Measurements from ENCODE around the gene PDX1.

PDX1 gene

DNA sequence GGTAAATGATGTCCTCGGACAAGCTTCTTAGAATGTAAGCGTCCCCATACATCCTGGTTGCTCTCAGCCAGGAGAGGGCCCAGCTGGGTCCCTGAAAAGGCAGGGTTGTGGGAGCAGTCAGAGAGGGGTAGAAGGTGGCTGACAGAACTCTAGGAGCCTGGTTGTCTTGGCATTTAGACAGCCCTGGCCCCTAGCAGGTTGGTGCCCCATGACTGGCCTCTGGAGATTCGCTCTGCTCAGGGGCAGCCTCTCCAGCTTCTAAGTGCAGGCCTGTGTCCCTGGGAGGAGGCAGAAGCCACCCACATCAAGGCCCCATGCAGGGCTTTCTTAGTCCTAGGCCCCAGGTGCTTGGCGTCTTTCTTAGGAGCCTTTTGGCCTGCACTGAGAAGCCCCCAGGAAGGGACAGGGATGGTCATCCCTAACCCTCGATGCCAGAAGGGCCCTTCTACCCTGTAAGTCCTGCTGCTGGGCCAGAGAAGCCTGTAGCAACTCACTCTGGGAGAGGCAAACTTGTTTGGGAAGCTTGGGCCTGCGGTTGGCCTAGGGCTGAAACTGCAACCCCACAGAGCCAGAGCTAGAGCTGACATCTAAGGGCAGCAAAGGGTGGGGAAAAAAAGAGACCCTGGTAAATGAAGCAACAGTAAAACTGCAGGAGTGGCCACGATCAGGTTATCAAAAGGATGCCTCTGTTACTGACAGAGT is 52.1 kb downstream of the PDX1 start:
- TF ChIP-seq EZH2 (IDR thresholded peaks at IDR 0.05; ENCODE audit: borderline replicate concordance, low read depth, low read length, severe bottlenecking) (no peak), CTCF (IDR thresholded peaks at IDR 0.05; ENCODE audit: borderline replicate concordance, extremely low read depth, low read length, poor library complexity, severe bottlenecking) (no peak)
- Histone ChIP-seq H3K4me3 (ENCODE audit: low read depth in 1 of 2, low read length in 2 of 2) (no peak overlapping the region), H3K79me2 (ENCODE audit: insufficient read depth, low read length) (no peaks in the 10 kb centered on the region), H3K4me1 (ENCODE audit: insufficient read depth, low read length) (no peaks in the 10 kb centered on the region), H3K27ac (ENCODE audit: low read length) (no peak overlapping the region), H3K9me3 (ENCODE audit: insufficient read depth, low read length, severe bottlenecking) (no peaks in the 10 kb centered on the region), H3K27me3 (ENCODE audit: insufficient read depth, low read length, poor library complexity) (no peaks in the 10 kb centered on the region), H3K9ac (ENCODE audit: low read depth, low read length) (no peak overlapping the region), H3K36me3 (ENCODE audit: insufficient read depth, low read length) (no peaks in the 10 kb centered on the region), H2AFZ (ENCODE audit: low read depth, low read length) (no peak overlapping the region), H4K20me1 (ENCODE audit: insufficient read depth, low read length) (no peaks in the 10 kb centered on the region), H3K4me2 (ENCODE audit: insufficient read depth, low read length) (no peak overlapping the region)
- ATAC-seq (ENCODE audit: insufficient read depth, low read depth) = no peak
- DNase-seq = no peak

DNA sequence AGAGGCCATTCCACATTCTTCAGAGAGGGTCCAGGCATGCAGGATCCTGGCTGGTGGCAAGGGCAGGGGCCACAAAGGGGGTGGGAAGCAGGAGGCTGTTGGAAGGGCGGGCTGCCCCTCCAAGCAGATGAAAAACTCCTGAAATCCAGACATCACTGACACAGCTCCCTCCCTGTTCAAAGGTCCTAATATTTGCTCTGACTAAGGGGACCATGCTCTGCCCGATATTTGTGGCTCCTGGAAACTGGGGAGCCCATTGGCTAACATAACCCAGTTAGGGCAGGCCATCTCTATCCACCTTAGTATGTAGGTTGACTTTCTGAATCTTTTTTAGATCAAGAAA is 52.6 kb downstream of the PDX1 start:
- TF ChIP-seq CTCF (IDR thresholded peaks at IDR 0.05; ENCODE audit: borderline replicate concordance, extremely low read depth, low read length, poor library complexity, severe bottlenecking) (no peak), EZH2 (IDR thresholded peaks at IDR 0.05; ENCODE audit: borderline replicate concordance, low read depth, low read length, severe bottlenecking) (no peak)
- DNase-seq (no peak), ATAC-seq (ENCODE audit: insufficient read depth, low read depth) (no peak)
- Histone ChIP-seq H3K4me3 (ENCODE audit: low read depth in 1 of 2, low read length in 2 of 2) (no peak overlapping the region), H3K4me1 (ENCODE audit: insufficient read depth, low read length) (no peaks in the 10 kb centered on the region), H3K27me3 (ENCODE audit: insufficient read depth, low read length, poor library complexity) (no peaks in the 10 kb centered on the region), H4K20me1 (ENCODE audit: insufficient read depth, low read length) (no peaks in the 10 kb centered on the region), H3K9me3 (ENCODE audit: insufficient read depth, low read length, severe bottlenecking) (no peaks in the 10 kb centered on the region), H3K36me3 (ENCODE audit: insufficient read depth, low read length) (no peaks in the 10 kb centered on the region), H3K4me2 (ENCODE audit: insufficient read depth, low read length) (no peak overlapping the region), H3K9ac (ENCODE audit: low read depth, low read length) (no peak overlapping the region), H3K27ac (ENCODE audit: low read length) (no peak overlapping the region), H3K79me2 (ENCODE audit: insufficient read depth, low read length) (no peaks in the 10 kb centered on the region), H2AFZ (ENCODE audit: low read depth, low read length) (no peak overlapping the region)

DNA sequence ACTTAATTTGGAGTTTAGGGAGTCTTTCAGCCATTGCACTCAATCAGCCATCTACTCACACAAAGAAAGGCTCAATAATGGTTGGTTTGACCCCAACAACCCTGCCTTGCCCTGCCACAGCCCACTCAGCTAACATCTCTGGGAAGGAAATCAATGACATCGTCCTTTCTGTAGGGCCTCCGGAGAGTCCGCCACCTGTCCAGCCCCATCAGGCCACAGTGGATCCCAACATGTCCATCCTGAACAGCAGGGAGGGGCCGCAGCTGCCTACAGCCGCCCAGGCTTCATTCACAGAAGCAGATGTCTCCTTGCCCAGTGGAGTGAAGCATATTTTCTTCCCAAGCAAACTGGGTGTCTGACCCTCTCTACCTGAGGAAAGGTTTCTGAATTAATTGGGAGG is 53.5 kb downstream of the PDX1 start:
- no peak overlapping the region for H3K4me3 ChIP-seq (ENCODE audit: low read depth in 1 of 2, low read length in 2 of 2)
- no peaks in the 10 kb centered on the region for H3K36me3 ChIP-seq (ENCODE audit: insufficient read depth, low read length)
- no peaks in the 10 kb centered on the region for H4K20me1 ChIP-seq (ENCODE audit: insufficient read depth, low read length)
- no peaks in the 10 kb centered on the region for H3K27me3 ChIP-seq (ENCODE audit: insufficient read depth, low read length, poor library complexity)
- DNase-seq (no peak), ATAC-seq (ENCODE audit: insufficient read depth, low read depth) (no peak)
- H2AFZ ChIP-seq (ENCODE audit: low read depth, low read length) = no peak overlapping the region
- no peaks in the 10 kb centered on the region for H3K9me3 ChIP-seq (ENCODE audit: insufficient read depth, low read length, severe bottlenecking)
- no peak for TF ChIP-seq CTCF (IDR thresholded peaks at IDR 0.05; ENCODE audit: borderline replicate concordance, extremely low read depth, low read length, poor library complexity, severe bottlenecking)
- no peak for TF ChIP-seq EZH2 (IDR thresholded peaks at IDR 0.05; ENCODE audit: borderline replicate concordance, low read depth, low read length, severe bottlenecking)
- H3K9ac ChIP-seq (ENCODE audit: low read depth, low read length) = no peak overlapping the region
- no peaks in the 10 kb centered on the region for H3K79me2 ChIP-seq (ENCODE audit: insufficient read depth, low read length)
- H3K4me1 ChIP-seq (ENCODE audit: insufficient read depth, low read length) = no peaks in the 10 kb centered on the region
- H3K4me2 ChIP-seq (ENCODE audit: insufficient read depth, low read length) = no peak overlapping the region
- no peak overlapping the region for H3K27ac ChIP-seq (ENCODE audit: low read length)

Measured in DND-41 (cell line).